Stimulated activated naive CD4-positive, alpha-beta T cell treated with Interleukin-2 at 50 U/mL for 16 hours (primary cell): Measurements from ENCODE around the gene MRPS2.
"Not testable (repeated sequence)": the region's sequence is repeated elsewhere in the genome, so short reads cannot be mapped to it uniquely, and the experiment has no call there.

Source experiments
- DNase-seq: peaks from one replicate; lab custom pipeline; 2025; lab: John Stamatoyannopoulos, UW

Gene MRPS2

DNA sequence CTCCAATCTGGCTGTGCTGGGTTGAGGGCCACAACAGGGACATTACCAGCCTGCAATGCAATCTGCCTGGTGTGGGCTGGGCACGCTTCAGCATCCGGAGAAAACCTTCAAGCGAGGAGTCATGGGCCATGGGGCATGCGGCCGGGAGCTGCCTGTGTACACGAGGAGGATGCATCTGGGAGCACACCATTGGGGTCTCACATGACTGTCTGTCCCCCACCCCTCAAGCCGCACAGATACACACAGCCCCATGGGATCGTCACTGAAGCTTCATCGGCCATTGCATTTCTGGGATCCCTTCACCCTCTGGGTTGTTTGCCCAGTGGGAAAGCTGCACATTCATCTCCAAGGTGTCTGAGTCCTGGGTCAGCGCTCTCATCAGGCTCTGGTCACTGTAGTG, 30.6 kb downstream of the MRPS2 start:
- no peak for DNase-seq

GRCh38 chr9:135533113-135533512, 32.6 kb downstream of the MRPS2 start:
- DNase-seq, result no peak

DNA sequence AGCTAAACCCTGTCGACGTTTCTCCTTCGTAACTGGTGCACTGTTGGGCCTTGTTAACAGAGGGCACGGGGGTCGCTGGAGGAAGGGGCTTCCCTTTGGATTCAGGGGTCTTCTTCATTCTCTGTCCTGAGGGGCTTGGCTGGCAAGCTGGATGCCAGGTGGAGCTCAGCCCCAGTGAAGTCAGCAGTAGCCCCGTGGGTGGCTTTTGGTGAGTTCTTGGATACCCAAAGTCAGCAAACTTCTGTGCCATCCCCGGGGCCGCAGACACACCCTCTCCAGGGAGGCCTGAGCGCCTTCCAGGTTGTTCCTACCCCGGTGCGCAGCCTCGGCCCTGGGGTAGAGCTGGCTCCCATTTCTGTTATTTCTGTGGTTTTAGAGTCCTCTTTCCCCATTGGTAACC, 33.2 kb downstream of the MRPS2 start:
- DNase-seq, result no peak

DNA sequence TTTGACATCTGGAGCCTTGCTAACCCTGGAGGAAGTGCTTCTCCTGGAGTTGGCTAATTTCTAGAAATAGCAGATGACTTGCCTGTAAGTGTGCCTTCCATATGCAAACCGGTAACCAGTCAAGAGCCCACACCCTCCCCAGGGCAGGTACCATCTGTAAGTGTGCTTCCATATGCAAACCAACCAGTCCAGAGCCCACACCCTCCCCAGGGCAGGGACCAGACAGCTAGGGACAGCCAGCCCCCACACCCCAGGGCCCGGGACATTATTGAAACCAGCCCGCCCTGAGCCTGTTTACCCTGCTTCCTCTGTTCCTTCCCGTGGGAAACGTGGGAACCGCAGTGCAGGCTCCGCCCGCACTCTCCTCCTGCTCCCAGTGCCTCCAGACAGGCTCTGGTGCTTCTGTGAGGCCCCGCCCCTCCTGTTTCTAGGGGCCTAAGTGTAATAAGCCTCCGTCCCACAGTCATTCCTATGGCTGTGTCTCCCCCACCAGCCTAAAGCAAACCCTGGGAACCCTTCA, 33.8 kb downstream of the MRPS2 start:
- DNase-seq, result not testable (repeated sequence)

GRCh38 chr9:135534826-135535225, 34.3 kb downstream of the MRPS2 start:
- not testable (repeated sequence) for DNase-seq

DNA sequence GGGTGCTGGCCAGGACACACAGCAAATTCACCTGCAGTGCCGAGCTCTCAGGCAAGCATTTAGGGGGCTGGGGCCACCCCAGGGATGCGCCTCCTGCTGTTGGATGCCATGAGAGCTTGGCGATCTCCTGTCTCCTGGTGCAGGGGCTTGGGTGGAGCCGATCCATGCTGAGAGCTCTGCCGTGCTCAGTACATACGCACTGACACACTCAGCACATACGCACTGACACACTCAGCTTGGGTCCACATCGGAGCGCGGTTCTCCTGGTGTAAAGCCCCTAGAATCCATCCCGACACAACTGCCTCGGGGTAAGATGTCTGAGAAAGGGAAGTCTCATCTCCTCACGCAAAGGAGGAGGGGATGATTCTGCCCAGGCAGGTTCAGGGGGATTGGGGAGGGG, 35.1 kb downstream of the MRPS2 start:
- DNase-seq, result not testable (repeated sequence)

- DNase-seq, result no peak
Observed at GRCh38 chr9:135536216-135536615, 35.7 kb downstream of the MRPS2 start.

DNA sequence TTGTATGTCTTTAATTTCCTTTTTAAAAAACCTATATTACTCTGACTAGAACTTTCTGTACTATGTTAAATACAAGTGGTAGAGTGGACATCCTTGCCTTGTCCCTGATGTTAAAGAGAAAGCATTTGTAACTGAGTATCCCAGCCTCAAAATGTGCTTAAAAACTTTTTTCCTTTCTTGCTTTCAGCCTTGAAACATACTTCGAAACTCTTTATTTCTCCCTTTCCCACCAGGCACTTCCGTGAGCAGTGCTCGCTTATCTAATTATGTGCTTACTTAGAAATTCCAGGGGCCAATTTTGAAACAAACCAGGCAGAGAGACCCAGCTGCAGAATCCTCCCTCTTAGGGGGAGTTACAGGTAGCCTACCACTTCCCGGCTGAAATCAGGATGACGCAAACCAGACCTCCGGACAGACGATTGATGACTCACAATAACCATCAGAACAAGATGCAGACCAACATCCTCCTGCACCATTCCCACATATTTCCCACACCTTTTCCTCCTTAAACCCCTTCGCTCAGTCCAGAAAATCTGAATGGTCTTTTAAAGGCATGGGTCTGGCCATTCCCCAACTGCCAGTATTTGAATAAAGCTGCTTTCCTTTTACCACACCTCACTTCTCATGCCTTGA, 42.9 kb downstream of the MRPS2 start:
- not testable (repeated sequence) for DNase-seq

DNA sequence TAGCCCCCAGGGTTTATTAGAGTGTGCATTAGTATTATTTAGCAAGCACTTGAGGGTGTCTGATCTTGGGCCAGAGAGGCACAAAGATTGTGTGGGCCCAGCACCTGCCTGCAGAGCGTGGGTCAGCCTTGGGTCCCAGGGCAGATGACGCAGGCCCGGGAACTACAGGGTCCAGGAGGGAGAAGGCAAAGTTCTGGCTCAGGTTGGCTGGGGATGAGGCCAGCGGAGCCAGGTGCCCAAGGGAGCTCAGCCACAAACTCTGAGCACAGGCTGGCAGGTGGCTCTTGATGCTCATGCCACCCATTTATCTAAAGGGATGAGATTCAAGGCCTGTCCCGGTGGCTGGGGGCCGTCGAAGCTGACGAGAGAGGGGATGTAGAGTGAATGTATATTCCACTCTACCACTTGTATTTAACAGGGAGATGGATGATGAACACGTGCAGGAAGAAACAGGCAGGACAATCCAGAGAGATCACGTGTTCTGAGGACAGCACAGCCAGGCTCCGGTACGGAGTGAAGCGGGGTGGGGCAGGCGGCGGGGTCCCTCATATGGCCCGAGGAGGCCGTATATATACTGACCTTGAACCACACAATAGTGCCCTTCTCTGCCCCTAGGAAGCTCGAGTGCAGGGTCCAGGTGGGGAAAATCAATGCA, 44.6 kb downstream of the MRPS2 start:
- DNase-seq, result no peak

GRCh38 chr9:135545646-135546176, 45.2 kb downstream of the MRPS2 start, which contains the start of gene OBP2A:
Gene OBP2A (plus strand): TSS chr9:135546126. CDS start chr9:135546181, 55 bp downstream.
- DNase-seq, result not testable (repeated sequence)

DNA sequence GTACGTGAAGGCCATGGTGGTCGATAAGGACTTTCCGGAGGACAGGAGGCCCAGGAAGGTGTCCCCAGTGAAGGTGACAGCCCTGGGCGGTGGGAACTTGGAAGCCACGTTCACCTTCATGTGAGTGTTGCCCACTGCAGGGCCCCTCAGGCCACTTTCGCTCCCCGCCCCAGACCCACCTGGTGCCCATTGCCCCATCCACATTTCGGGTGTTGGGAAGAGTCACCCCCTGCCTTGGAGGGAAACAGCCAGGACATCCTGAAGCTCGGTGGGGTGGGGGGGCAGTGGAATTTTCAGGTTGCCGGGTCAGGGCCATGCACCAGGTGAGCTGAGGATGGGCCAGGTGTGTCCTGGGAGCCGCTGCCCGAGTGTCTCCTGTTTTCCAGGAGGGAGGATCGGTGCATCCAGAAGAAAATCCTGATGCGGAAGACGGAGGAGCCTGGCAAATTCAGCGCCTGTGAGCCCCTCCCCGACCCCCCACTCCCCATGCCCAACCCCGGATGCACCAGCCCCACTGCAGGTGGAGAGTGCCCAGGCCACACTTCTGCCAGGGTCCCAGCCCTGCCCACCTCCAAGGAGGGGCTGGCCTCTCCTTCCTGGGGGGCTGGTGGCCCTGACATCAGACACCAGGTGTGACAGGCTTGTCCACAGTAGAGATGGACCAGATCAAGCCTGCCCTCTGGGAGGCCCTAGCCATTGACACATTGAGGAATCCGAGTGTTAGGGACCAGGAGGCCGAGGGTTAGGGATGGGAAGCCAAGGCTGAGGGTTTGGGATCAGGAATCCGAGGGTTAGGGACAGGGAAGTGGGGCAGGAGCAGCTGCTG, 46.5 kb downstream of the MRPS2 start:
- DNase-seq, result not testable (repeated sequence)

GRCh38 chr9:135547756-135548736, 47.6 kb downstream of the MRPS2 start:
- DNase-seq, result no peak

GRCh38 chr9:135549478-135550343, 49.2 kb downstream of the MRPS2 start:
- not testable (repeated sequence) for DNase-seq

DNA sequence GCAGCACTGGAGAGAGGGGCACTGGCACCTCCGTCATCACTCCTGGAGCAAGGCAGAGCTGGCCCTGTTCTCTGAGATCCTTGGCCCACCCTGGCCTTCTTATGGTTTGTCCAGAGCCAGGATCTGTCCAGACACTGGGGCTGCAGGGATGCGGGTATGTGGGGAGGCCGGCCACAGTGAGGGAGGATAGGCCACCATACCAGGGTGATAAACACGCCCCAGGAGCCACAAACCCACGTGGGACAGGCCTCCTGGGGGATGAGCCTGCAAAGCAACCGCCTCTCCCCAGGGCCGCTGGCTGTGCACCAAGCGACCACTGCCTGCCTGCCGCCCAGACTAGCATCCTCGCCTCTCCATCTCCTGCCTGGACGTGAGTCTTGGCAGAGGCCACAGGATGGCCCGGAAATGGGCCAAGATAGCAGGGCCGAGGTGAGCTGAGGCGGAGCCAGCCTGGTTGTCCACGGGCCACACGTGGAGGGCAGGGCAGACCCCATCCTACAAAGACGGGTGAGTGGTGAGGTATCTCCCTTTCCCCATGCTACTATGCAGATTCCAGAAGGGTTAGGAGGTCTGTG, 49.9 kb downstream of the MRPS2 start:
- no peak for DNase-seq

DNA sequence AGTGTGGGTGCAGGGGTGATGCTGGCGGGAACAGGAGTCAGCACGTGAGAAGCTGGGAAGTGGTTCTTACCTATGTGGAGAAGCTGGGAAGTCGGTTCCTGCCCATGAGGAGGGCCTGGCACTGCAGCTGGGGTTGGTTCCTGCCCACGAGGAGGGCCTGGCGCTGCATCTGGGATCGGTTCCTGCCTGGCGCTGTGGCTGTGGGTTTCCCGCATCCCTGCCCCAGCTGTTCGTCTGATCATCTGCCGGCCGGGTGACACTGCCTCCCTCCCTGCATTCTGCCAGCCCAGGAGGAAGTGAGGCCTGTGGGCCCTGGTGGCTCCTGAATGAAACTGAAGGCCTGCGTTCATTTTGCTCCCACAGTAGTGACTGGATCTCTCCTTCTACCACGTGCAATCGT, 50.5 kb downstream of the MRPS2 start:
- DNase-seq, result no peak

DNA sequence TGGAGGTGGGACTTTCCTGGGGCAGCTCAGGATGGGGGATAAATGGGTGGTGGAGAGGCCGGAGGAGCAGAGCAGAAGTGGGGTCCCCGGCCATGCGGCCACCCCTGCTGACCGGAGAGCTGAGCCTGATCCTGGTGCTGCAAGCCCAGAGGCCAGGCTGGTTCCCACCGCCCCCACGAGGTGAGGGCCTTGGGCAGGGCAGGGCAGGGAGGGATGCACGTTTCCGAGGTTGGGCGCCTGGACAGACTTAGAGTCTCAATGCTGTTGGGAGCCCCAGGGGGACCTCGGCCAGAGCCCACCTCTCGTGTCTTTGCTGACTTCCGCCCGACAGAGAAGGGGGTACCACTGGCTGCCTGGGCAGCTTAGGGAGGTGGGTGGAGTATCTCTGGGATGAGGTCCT, 51.0 kb downstream of the MRPS2 start:
- DNase-seq, result no peak

DNA sequence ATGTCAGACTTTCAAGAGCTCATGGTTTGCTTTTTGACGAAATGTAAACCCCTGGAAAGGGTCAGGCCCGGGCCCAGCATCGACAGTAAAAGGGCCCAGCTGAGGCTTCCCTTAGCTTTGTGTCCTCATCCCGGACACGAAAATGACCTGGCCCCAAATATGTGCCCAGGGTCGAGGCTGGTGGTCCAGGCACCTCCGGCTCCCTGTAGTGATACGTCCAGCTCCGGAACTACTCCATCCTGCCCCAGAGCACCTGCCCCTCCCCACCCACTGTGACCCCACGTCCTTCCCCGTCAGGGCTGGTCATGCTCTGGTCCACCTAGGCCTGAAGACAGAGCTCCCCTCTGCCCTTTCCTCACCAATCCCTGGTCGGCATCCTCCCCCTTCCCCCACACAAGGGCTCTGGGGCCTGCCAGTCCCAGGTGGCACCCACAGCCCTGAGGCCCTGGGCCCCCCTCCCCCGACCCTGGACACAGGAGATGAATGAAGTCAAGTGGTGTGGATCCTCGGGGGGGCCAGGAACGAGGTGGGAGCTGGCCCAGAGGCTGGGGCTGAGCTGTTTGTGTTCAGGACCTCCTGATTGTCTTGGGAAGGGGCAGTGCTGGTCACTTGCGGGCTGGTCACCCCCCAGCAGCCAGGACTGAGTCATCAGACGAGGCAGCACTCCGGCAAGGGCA, 51.7 kb downstream of the MRPS2 start:
- DNase-seq, result no peak

- DNase-seq, result no peak
Observed at GRCh38 chr9:135552698-135553171, 52.3 kb downstream of the MRPS2 start.
